ENCODE measurements around the gene RASA3. TPM values are rescaled to one million over a fixed set of nuclear protein-coding genes. Genes with fewer than 3 reads are reported as not detected.

The RASA3 gene
- total and polyA plus RNA-seq, 9 of the 15 experiments (the other 6 are each of a cell fraction or from before 2014, with no cell fraction given): 0.72 to 25.3 (median 14.4) TPM

DNA sequence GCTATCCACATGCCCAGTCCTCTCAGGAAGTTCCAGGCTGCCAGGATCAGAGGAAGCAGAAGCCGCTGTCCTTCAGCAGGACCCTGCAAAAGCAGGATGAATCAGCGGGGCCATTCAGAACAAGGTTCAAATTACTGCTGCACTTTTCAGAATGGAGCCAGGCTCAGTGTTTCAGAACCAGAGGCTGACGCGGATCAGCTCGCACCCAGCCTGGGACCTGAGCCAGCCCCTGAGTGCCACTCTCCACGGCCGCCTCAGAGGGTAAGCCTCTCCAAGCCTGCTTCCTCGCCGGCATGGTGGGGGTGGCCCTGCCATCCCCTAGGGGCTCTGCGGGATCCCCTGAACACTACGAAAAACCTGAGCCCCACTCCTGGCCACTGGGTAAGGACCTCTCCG, 24.7 kb downstream of the RASA3 start:
- POLR2A ChIA-PET: interaction anchor here (0.7 kb wide), 1 partner anchor 8 kb away, joined by 3 read pairs; no protein-coding TSS in a partner anchor
- no peaks in the 10 kb centered on the region for H4K20me1 ChIP-seq (replicated peaks; ENCODE audit: control insufficient read depth, insufficient read depth, low read length)
- in situ Hi-C loops (cut with MboI): no loop called here
- DNase-seq (ENCODE audit: extremely low read depth in 1 of 4, low spot score in 3 of 4) (no peak), FAIRE-seq (no peak), ATAC-seq (no peak)
- H3K36me3 ChIP-seq (ENCODE audit: control insufficient read depth, insufficient read depth, low read length): no peaks in the 10 kb centered on the region
- no peak overlapping the region for H3K9ac ChIP-seq (ENCODE audit: insufficient read depth in 1 of 2, low read depth in 2 of 2, low read length in 2 of 2)
- BruUV-seq (replicated peaks): no TSS peak
- H3K4me2 ChIP-seq (ENCODE audit: insufficient read depth, low read length): no peak overlapping the region
- 77% methylated on average over 6 of the region's 12 CpGs for WGBS (ENCODE audit: insufficient coverage, low coverage, missing lambda C conversion rate)
- intact Hi-C loops (cut with micrococcal nuclease): no loop called here
- no peak overlapping the region for H3K27ac ChIP-seq (ENCODE audit: extremely low read depth, low read depth, low read length)
- CTCF ChIA-PET (ENCODE audit: low intra/inter-chr PET ratio): no interaction called here
- peaks cover 0 to 39% of the 10 kb centered on the region in 2 experiments; a peak in 2 of 5 replicates for H3K4me1 ChIP-seq (replicated peaks in 1 of 2; ENCODE audit: control insufficient read depth in 2 of 2, insufficient read depth in 2 of 2, low read length in 2 of 2)
- H3K4me3 ChIP-seq: no peak overlapping the region
- H3K79me2 ChIP-seq (ENCODE audit: control insufficient read depth, insufficient read depth, low read length): peaks cover 50% of the 10 kb centered on the region
- H3K9me3 ChIP-seq (replicated peaks; ENCODE audit: control insufficient read depth, insufficient read depth, low read depth, low read length): no peaks in the 10 kb centered on the region
- no peak overlapping the region for H2AFZ ChIP-seq (ENCODE audit: low read depth, low read length)
- no peaks in the 10 kb centered on the region for H3K27me3 ChIP-seq (ENCODE audit: control insufficient read depth in 2 of 2, insufficient read depth in 2 of 2, low read length in 2 of 2)
- no peaks in the 10 kb centered on the region for H3K9me1 ChIP-seq (ENCODE audit: control insufficient read depth, insufficient read depth, low read length)
- TF ChIP-seq, protein P1, sequence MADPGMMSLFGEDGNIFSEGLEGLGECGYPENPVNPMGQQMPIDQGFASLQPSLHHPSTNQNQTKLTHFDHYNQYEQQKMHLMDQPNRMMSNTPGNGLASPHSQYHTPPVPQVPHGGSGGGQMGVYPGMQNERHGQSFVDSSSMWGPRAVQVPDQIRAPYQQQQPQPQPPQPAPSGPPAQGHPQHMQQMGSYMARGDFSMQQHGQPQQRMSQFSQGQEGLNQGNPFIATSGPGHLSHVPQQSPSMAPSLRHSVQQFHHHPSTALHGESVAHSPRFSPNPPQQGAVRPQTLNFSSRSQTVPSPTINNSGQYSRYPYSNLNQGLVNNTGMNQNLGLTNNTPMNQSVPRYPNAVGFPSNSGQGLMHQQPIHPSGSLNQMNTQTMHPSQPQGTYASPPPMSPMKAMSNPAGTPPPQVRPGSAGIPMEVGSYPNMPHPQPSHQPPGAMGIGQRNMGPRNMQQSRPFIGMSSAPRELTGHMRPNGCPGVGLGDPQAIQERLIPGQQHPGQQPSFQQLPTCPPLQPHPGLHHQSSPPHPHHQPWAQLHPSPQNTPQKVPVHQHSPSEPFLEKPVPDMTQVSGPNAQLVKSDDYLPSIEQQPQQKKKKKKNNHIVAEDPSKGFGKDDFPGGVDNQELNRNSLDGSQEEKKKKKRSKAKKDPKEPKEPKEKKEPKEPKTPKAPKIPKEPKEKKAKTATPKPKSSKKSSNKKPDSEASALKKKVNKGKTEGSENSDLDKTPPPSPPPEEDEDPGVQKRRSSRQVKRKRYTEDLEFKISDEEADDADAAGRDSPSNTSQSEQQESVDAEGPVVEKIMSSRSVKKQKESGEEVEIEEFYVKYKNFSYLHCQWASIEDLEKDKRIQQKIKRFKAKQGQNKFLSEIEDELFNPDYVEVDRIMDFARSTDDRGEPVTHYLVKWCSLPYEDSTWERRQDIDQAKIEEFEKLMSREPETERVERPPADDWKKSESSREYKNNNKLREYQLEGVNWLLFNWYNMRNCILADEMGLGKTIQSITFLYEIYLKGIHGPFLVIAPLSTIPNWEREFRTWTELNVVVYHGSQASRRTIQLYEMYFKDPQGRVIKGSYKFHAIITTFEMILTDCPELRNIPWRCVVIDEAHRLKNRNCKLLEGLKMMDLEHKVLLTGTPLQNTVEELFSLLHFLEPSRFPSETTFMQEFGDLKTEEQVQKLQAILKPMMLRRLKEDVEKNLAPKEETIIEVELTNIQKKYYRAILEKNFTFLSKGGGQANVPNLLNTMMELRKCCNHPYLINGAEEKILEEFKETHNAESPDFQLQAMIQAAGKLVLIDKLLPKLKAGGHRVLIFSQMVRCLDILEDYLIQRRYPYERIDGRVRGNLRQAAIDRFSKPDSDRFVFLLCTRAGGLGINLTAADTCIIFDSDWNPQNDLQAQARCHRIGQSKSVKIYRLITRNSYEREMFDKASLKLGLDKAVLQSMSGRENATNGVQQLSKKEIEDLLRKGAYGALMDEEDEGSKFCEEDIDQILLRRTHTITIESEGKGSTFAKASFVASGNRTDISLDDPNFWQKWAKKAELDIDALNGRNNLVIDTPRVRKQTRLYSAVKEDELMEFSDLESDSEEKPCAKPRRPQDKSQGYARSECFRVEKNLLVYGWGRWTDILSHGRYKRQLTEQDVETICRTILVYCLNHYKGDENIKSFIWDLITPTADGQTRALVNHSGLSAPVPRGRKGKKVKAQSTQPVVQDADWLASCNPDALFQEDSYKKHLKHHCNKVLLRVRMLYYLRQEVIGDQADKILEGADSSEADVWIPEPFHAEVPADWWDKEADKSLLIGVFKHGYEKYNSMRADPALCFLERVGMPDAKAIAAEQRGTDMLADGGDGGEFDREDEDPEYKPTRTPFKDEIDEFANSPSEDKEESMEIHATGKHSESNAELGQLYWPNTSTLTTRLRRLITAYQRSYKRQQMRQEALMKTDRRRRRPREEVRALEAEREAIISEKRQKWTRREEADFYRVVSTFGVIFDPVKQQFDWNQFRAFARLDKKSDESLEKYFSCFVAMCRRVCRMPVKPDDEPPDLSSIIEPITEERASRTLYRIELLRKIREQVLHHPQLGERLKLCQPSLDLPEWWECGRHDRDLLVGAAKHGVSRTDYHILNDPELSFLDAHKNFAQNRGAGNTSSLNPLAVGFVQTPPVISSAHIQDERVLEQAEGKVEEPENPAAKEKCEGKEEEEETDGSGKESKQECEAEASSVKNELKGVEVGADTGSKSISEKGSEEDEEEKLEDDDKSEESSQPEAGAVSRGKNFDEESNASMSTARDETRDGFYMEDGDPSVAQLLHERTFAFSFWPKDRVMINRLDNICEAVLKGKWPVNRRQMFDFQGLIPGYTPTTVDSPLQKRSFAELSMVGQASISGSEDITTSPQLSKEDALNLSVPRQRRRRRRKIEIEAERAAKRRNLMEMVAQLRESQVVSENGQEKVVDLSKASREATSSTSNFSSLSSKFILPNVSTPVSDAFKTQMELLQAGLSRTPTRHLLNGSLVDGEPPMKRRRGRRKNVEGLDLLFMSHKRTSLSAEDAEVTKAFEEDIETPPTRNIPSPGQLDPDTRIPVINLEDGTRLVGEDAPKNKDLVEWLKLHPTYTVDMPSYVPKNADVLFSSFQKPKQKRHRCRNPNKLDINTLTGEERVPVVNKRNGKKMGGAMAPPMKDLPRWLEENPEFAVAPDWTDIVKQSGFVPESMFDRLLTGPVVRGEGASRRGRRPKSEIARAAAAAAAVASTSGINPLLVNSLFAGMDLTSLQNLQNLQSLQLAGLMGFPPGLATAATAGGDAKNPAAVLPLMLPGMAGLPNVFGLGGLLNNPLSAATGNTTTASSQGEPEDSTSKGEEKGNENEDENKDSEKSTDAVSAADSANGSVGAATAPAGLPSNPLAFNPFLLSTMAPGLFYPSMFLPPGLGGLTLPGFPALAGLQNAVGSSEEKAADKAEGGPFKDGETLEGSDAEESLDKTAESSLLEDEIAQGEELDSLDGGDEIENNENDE (IDR thresholded peaks at IDR 0.05; ENCODE audit: low read depth, low read length): no peak
- TF ChIP-seq, protein P2, sequence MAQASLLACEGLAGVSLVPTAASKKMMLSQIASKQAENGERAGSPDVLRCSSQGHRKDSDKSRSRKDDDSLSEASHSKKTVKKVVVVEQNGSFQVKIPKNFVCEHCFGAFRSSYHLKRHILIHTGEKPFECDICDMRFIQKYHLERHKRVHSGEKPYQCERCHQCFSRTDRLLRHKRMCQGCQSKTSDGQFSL (CRISPR knock-in tag; IDR thresholded peaks at IDR 0.05): no peak
- TF ChIP-seq, protein P2 (tag; IDR thresholded peaks at IDR 0.05): no peak
- TF ChIP-seq PHB (CRISPR knock-in tag; IDR thresholded peaks at IDR 0.05) (no peak), HDAC8 (tag; IDR thresholded peaks at IDR 0.05) (no peak), L3MBTL2 (IDR thresholded peaks at IDR 0.05) (no peak)
- TF ChIP-seq, protein P3, sequence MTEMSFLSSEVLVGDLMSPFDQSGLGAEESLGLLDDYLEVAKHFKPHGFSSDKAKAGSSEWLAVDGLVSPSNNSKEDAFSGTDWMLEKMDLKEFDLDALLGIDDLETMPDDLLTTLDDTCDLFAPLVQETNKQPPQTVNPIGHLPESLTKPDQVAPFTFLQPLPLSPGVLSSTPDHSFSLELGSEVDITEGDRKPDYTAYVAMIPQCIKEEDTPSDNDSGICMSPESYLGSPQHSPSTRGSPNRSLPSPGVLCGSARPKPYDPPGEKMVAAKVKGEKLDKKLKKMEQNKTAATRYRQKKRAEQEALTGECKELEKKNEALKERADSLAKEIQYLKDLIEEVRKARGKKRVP (CRISPR knock-in tag; IDR thresholded peaks at IDR 0.05): no peak
- TF ChIP-seq, protein P4, sequence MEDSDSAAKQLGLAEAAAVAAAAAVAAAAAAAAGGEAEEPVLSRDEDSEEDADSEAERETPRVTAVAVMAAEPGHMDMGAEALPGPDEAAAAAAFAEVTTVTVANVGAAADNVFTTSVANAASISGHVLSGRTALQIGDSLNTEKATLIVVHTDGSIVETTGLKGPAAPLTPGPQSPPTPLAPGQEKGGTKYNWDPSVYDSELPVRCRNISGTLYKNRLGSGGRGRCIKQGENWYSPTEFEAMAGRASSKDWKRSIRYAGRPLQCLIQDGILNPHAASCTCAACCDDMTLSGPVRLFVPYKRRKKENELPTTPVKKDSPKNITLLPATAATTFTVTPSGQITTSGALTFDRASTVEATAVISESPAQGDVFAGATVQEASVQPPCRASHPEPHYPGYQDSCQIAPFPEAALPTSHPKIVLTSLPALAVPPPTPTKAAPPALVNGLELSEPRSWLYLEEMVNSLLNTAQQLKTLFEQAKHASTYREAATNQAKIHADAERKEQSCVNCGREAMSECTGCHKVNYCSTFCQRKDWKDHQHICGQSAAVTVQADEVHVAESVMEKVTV (CRISPR knock-in tag; IDR thresholded peaks at IDR 0.05): no peak

All from K562 (cell line).